ENCODE data around the gene CIAO2A.
A peak's percentile ranks its signal among the peaks of the same experiment; 100 is the strongest.
"Not testable (repeated sequence)": the region's sequence is repeated elsewhere in the genome, so short reads cannot be mapped to it uniquely, and the experiment has no call there.

The CIAO2A gene

GRCh38 chr15:64093627-64094417 lies at the start of gene CIAO2A:
Gene CIAO2A (minus strand): TSS chr15:64093838. CDS start chr15:64093768, 70 bp downstream.
- DNase-seq: peak; percentile 78

- no peak for DNase-seq
Measured at GRCh38 chr15:64143276-64143675, 49.6 kb upstream of the CIAO2A start.

GRCh38 chr15:64141798-64142512 lies 48.3 kb upstream of the CIAO2A start:
- DNase-seq: no peak

GRCh38 chr15:64138331-64138941 lies 44.8 kb upstream of the CIAO2A start:
- no peak for DNase-seq

GRCh38 chr15:64137226-64137833 lies 43.7 kb upstream of the CIAO2A start:
- no peak for DNase-seq

GRCh38 chr15:64136347-64136746 lies 42.7 kb upstream of the CIAO2A start:
- no peak for DNase-seq

- no peak for DNase-seq
Measured at GRCh38 chr15:64134345-64134829, 40.7 kb upstream of the CIAO2A start.

- no peak for DNase-seq
Measured at GRCh38 chr15:64133623-64134344, 40.1 kb upstream of the CIAO2A start.

- no peak for DNase-seq
Measured at GRCh38 chr15:64132217-64132616, 38.6 kb upstream of the CIAO2A start.

GRCh38 chr15:64131547-64131946 lies 37.9 kb upstream of the CIAO2A start:
- DNase-seq: no peak

- no peak for DNase-seq
Measured at GRCh38 chr15:64130159-64130558, 36.5 kb upstream of the CIAO2A start.

GRCh38 chr15:64127521-64128270 lies 34.1 kb upstream of the CIAO2A start:
- no peak for DNase-seq

GRCh38 chr15:64125978-64126377 lies 32.3 kb upstream of the CIAO2A start:
- no peak for DNase-seq

- DNase-seq: no peak
Measured at GRCh38 chr15:64122936-64123351, 29.3 kb upstream of the CIAO2A start.

GRCh38 chr15:64122444-64122843 lies 28.8 kb upstream of the CIAO2A start:
- no peak for DNase-seq

- DNase-seq: no peak
Measured at GRCh38 chr15:64121614-64122013, 28.0 kb upstream of the CIAO2A start.

GRCh38 chr15:64120322-64120721 lies 26.7 kb upstream of the CIAO2A start:
- DNase-seq: not testable (repeated sequence)

- no peak for DNase-seq
Measured at GRCh38 chr15:64117759-64118487, 24.3 kb upstream of the CIAO2A start.

- no peak for DNase-seq
Measured at GRCh38 chr15:64112904-64113303, 19.3 kb upstream of the CIAO2A start.

- DNase-seq: no peak
Measured at GRCh38 chr15:64112073-64112772, 18.6 kb upstream of the CIAO2A start.

Measured in GOT3 (cell line).